AG08395 (cell line): ENCODE results near the gene PDE4D.

Experiments
- DNase-seq: peaks from one replicate; pipeline ENCODE4 v3.0.0; 2012; ENCODE audit warnings: mixed read lengths, low spot score

PDE4D gene

GRCh38 chr5:59504043-59504442 is 389.5 kb downstream of the PDE4D start:
- DNase-seq, result no peak

- no peak for DNase-seq
Observed at GRCh38 chr5:59503220-59503619, 390.3 kb downstream of the PDE4D start.

- DNase-seq, result no peak
Observed at GRCh38 chr5:59501316-59501715, 392.2 kb downstream of the PDE4D start.

- DNase-seq, result no peak
Observed at GRCh38 chr5:59500014-59500413, 393.5 kb downstream of the PDE4D start.

- DNase-seq, result no peak
Observed at GRCh38 chr5:59497207-59497606, 396.3 kb downstream of the PDE4D start.

GRCh38 chr5:59496524-59497134 is 396.9 kb downstream of the PDE4D start:
- DNase-seq, result peak; percentile 37

- no peak for DNase-seq
Observed at GRCh38 chr5:59491945-59492344, 401.6 kb downstream of the PDE4D start.

- DNase-seq, result no peak
Observed at GRCh38 chr5:59489551-59489950, 404.0 kb downstream of the PDE4D start.

GRCh38 chr5:59487772-59488729 is 405.5 kb downstream of the PDE4D start:
- DNase-seq, result no peak

GRCh38 chr5:59487068-59487686 is 406.3 kb downstream of the PDE4D start:
- DNase-seq, result no peak

- no peak for DNase-seq
Observed at GRCh38 chr5:59486508-59486907, 407.0 kb downstream of the PDE4D start.

GRCh38 chr5:59485629-59486439 is 407.7 kb downstream of the PDE4D start:
- DNase-seq, result no peak

- DNase-seq, result no peak
Observed at GRCh38 chr5:59485107-59485506, 408.4 kb downstream of the PDE4D start.

- DNase-seq, result no peak
Observed at GRCh38 chr5:59484618-59485017, 408.9 kb downstream of the PDE4D start.

GRCh38 chr5:59483971-59484472 is 409.5 kb downstream of the PDE4D start:
- DNase-seq, result no peak

- no peak for DNase-seq
Observed at GRCh38 chr5:59479086-59479485, 414.4 kb downstream of the PDE4D start.

- no peak for DNase-seq
Observed at GRCh38 chr5:59474324-59474723, 419.2 kb downstream of the PDE4D start.

- no peak for DNase-seq
Observed at GRCh38 chr5:59473611-59474010, 419.9 kb downstream of the PDE4D start.

GRCh38 chr5:59471463-59471862 is 422.1 kb downstream of the PDE4D start:
- no peak for DNase-seq

- DNase-seq, result no peak
Observed at GRCh38 chr5:59467969-59468368, 425.6 kb downstream of the PDE4D start.

GRCh38 chr5:59466271-59466670 is 427.3 kb downstream of the PDE4D start:
- no peak for DNase-seq

- DNase-seq, result no peak
Observed at GRCh38 chr5:59464969-59465368, 428.6 kb downstream of the PDE4D start.
